H1 (cell line): ENCODE data around the gene CCL1. TPM values are rescaled to one million over a fixed set of nuclear protein-coding genes. Genes with fewer than 3 reads are reported as not detected.
A peak's percentile ranks its signal among the peaks of the same experiment; 100 is the strongest.

Source experiments
- CTCF ChIA-PET: fragments of 300-600 bp; sonication (Branson Sonifier 250); formaldehyde crosslinking; loops from one replicate; lab custom pipeline; 2021; ENCODE audit not compliant: partially characterized antibody; lab: Charles Lee
- POLR2A ChIA-PET: fragments of 300-600 bp; sonication (Branson Sonifier 250); formaldehyde crosslinking; loops from one replicate; lab custom pipeline; 2021; ENCODE audit warnings: inconsistent platforms; ENCODE audit not compliant: partially characterized antibody; lab: Charles Lee
- DNase-seq, 2 experiments: peaks; one replicate each; pipeline versions ENCODE4 v3.0.0 to v3.0.0-alpha.2; 2010 to 2022; ENCODE audit warnings: low spot score in 2 of 2, low read depth in 1 of 2, mixed read lengths in 1 of 2
- FAIRE-seq: peaks from 2 replicates; lab custom pipeline; 2011; peaks lifted over from hg19 to GRCh38; lab: Jason Lieb, UNC
- H2AFZ ChIP-seq: 2 replicates; pipeline ENCODE4 v1.8.1; 2012; ENCODE audit warnings: low read length, inconsistent platforms
- H2AK5ac ChIP-seq: 2 replicates; pipeline ENCODE4 v1.6.1; 2013; ENCODE audit warnings: low read depth, low read length
- H2BK120ac ChIP-seq: replicated peaks from 2 replicates; pipeline ENCODE3; 2013; ENCODE audit warnings: low read depth, low read length, inconsistent platforms
- H2BK12ac ChIP-seq: 2 replicates; pipeline ENCODE4 v1.6.1; 2013; ENCODE audit warnings: low read depth, low read length
- H2BK15ac ChIP-seq: 2 replicates; pipeline ENCODE4 v1.6.1; 2013; ENCODE audit warnings: low read length
- H2BK20ac ChIP-seq: 2 replicates; pipeline ENCODE4 v1.6.1; 2013; ENCODE audit warnings: low read length
- H2BK5ac ChIP-seq: 2 replicates; pipeline ENCODE4 v1.6.1; 2013; ENCODE audit warnings: low read depth, low read length
- H3K14ac ChIP-seq: 2 replicates; pipeline ENCODE4 v1.6.1; 2013; ENCODE audit warnings: inconsistent platforms; ENCODE audit not compliant: insufficient read length
- H3K18ac ChIP-seq: 2 replicates; pipeline ENCODE4 v1.6.1; 2013; ENCODE audit warnings: low read length; ENCODE audit errors: extremely low read depth
- H3K23ac ChIP-seq: 2 replicates; pipeline ENCODE4 v1.6.1; 2013; ENCODE audit warnings: inconsistent platforms; ENCODE audit not compliant: insufficient read length
- H3K23me2 ChIP-seq: 2 replicates; pipeline ENCODE4 v1.6.1; 2013; ENCODE audit warnings: low read depth, low read length
- H3K27ac ChIP-seq: 2 replicates; pipeline ENCODE4 v1.6.1; 2011; ENCODE audit warnings: low read depth, low read length, inconsistent platforms
- H3K27me3 ChIP-seq, 4 experiments: replicated peaks in 1 of 4; 1 replicate in 1 of 4; 2 replicates in 3 of 4; pipeline versions ENCODE4 v1.6.1 to v1.8.1; 2011 to 2013; ENCODE audit warnings: low read length in 3 of 4, mild to moderate bottlenecking in 3 of 4, inconsistent platforms in 2 of 4, mixed read lengths in 2 of 4, moderate library complexity in 1 of 4; ENCODE audit not compliant: control insufficient read depth in 3 of 4, insufficient read depth in 3 of 4; ENCODE audit errors: extremely low read depth in 1 of 4
- H3K36me3 ChIP-seq, 4 experiments: 2 replicates each; pipeline versions ENCODE4 v1.6.1 to v1.8.1; 2011 to 2013; ENCODE audit warnings: mild to moderate bottlenecking in 4 of 4, low read length in 3 of 4, moderate library complexity in 2 of 4, control low read depth in 1 of 4, inconsistent platforms in 1 of 4; ENCODE audit not compliant: insufficient read depth in 4 of 4, control insufficient read depth in 2 of 4
- H3K4ac ChIP-seq: replicated peaks from 2 replicates; pipeline ENCODE3; 2013; ENCODE audit warnings: low read length, low read depth, mixed read lengths, inconsistent platforms; ENCODE audit not compliant: insufficient read length
- H3K4me1 ChIP-seq, 4 experiments: replicated peaks in 1 of 4; 1 replicate in 1 of 4; 2 replicates in 3 of 4; pipeline versions ENCODE4 v1.6.1 to v1.8.1; 2011 to 2013; ENCODE audit warnings: low read length in 3 of 4, inconsistent platforms in 2 of 4, mixed read lengths in 1 of 4; ENCODE audit not compliant: insufficient read depth in 4 of 4, control insufficient read depth in 3 of 4
- H3K4me2 ChIP-seq, 2 experiments: 2 replicates each; pipeline versions ENCODE4 v1.6.1 to v1.8.1; 2011 to 2013; ENCODE audit warnings: low read depth in 2 of 2, low read length in 2 of 2, control low read depth in 1 of 2, inconsistent platforms in 1 of 2, mild to moderate bottlenecking in 1 of 2; ENCODE audit not compliant: insufficient read depth in 1 of 2
- H3K4me3 ChIP-seq, 4 experiments: fragments of 200-600, 300-600 bp in 1 of 4; sonication (generic), shearing (Covaris generic), sonication (Bioruptor Twin) in 1 of 4; 2 replicates each; pipeline versions ENCODE4 v1.5.1 to v1.8.1; 2011 to 2016; ENCODE audit warnings: low read length in 4 of 4, low read depth in 3 of 4, control low read depth in 2 of 4, inconsistent platforms in 2 of 4, mild to moderate bottlenecking in 2 of 4, mixed read lengths in 1 of 4, moderate library complexity in 1 of 4; ENCODE audit not compliant: insufficient read depth in 2 of 4; ENCODE audit errors: extremely low read depth in 1 of 4
- H3K56ac ChIP-seq: replicated peaks from 2 replicates; pipeline ENCODE3; 2013; ENCODE audit warnings: low read depth, mild to moderate bottlenecking, mixed read lengths, low read length, inconsistent platforms; ENCODE audit not compliant: insufficient read length
- H3K79me1 ChIP-seq: 2 replicates; pipeline ENCODE4 v1.6.1; 2013; ENCODE audit warnings: low read depth, low read length, control low read depth
- H3K79me2 ChIP-seq, 2 experiments: 2 replicates each; pipeline versions ENCODE4 v1.6.1 to v1.8.1; 2012 to 2013; ENCODE audit warnings: low read length in 2 of 2, mild to moderate bottlenecking in 2 of 2, inconsistent platforms in 1 of 2; ENCODE audit not compliant: insufficient read depth in 2 of 2, control insufficient read depth in 1 of 2
- H3K9ac ChIP-seq, 4 experiments: replicated peaks in 1 of 4; 1 replicate in 1 of 4; 2 replicates in 3 of 4; pipeline versions ENCODE4 v1.6.1 to v1.8.1; 2011 to 2013; ENCODE audit warnings: low read depth in 3 of 4, low read length in 3 of 4, control low read depth in 2 of 4, mild to moderate bottlenecking in 2 of 4, moderate library complexity in 2 of 4, inconsistent platforms in 1 of 4; ENCODE audit errors: extremely low read depth in 1 of 4
- H3K9me3 ChIP-seq, 2 experiments: 2 replicates each; pipeline versions ENCODE4 v1.6.1 to v1.8.1; 2012 to 2013; ENCODE audit warnings: mild to moderate bottlenecking in 2 of 2, moderate library complexity in 2 of 2, control low read depth in 1 of 2, inconsistent platforms in 1 of 2, low read depth in 1 of 2, low read length in 1 of 2, mixed read lengths in 1 of 2; ENCODE audit not compliant: insufficient read depth in 2 of 2
- H4K20me1 ChIP-seq, 2 experiments: replicated peaks in 1 of 2; 2 replicates each; pipeline versions ENCODE3 to v1.8.1; 2011 to 2013; ENCODE audit warnings: inconsistent platforms in 2 of 2, low read length in 2 of 2, mild to moderate bottlenecking in 1 of 2; ENCODE audit not compliant: insufficient read depth in 2 of 2, control insufficient read depth in 1 of 2
- H4K5ac ChIP-seq: 2 replicates; pipeline ENCODE4 v1.6.1; 2013; ENCODE audit warnings: low read length, low read depth, mixed read lengths, inconsistent platforms; ENCODE audit not compliant: insufficient read length
- H4K8ac ChIP-seq: 2 replicates; pipeline ENCODE4 v1.8.0; 2013; ENCODE audit warnings: mild to moderate bottlenecking, moderate library complexity, low read length, inconsistent platforms; ENCODE audit not compliant: insufficient read depth; ENCODE audit errors: extremely low read depth
- H4K91ac ChIP-seq: replicated peaks from 2 replicates; pipeline ENCODE3; 2013; ENCODE audit warnings: low read length, mixed read lengths, inconsistent platforms; ENCODE audit not compliant: insufficient read length
- EP300 ChIP-seq, 2 experiments: IDR thresholded peaks; 1 replicate in 1 of 2; 2 replicates in 1 of 2; pipeline ENCODE4 v1.6.1; 2011 to 2012; ENCODE audit warnings: low read depth in 2 of 2, low read length in 2 of 2, mild to moderate bottlenecking in 2 of 2, borderline replicate concordance in 1 of 2, inconsistent platforms in 1 of 2, moderate library complexity in 1 of 2
- EZH2 ChIP-seq: fragments of 200-600 bp; sonication (generic); IDR thresholded peaks from 2 replicates; pipeline ENCODE4 v1.7.1; 2012; ENCODE audit warnings: low read depth, mild to moderate bottlenecking, moderate library complexity, low read length, inconsistent platforms; ENCODE audit not compliant: severe bottlenecking
- HDAC2 ChIP-seq, 2 experiments: fragments of 300-600 bp in 1 of 2; sonication (generic) in 1 of 2; IDR thresholded peaks; 2 replicates each; pipeline ENCODE4 v1.6.1; 2011 to 2012; ENCODE audit warnings: low read depth in 2 of 2, low read length in 2 of 2, mild to moderate bottlenecking in 2 of 2, moderate library complexity in 2 of 2, borderline replicate concordance in 1 of 2, inconsistent platforms in 1 of 2
- KDM1A ChIP-seq: fragments of 200-600, 300-600 bp; sonication (generic); IDR thresholded peaks from 2 replicates; pipeline ENCODE4 v1.7.1; 2016; ENCODE audit warnings: mild to moderate bottlenecking, low read length, borderline replicate concordance
- KDM5A ChIP-seq: fragments of 200-600 bp; IDR thresholded peaks from 2 replicates; pipeline ENCODE4 v1.7.1; 2012; ENCODE audit warnings: mild to moderate bottlenecking, low read length, inconsistent platforms, mixed read lengths
- RAD21 ChIP-seq, 2 experiments: IDR thresholded peaks in 1 of 2; conservative IDR thresholded peaks in 1 of 2; 2 replicates each; pipeline ENCODE4 v1.6.1; 2011; ENCODE audit warnings: low read depth in 2 of 2, low read length in 2 of 2, improper control_type of control experiment in 1 of 2, inconsistent platforms in 1 of 2, mild to moderate bottlenecking in 1 of 2, moderate library complexity in 1 of 2
- SAP30 ChIP-seq: fragments of 300-600 bp; sonication (generic); IDR thresholded peaks from 2 replicates; pipeline ENCODE4 v1.7.1; 2012; ENCODE audit warnings: low read length, moderate library complexity, mild to moderate bottlenecking, inconsistent platforms; ENCODE audit not compliant: insufficient read depth, insufficient replicate concordance
- SUZ12 ChIP-seq: fragments of 200-600 bp; sonication (generic); IDR thresholded peaks from 2 replicates; pipeline ENCODE4 v1.6.1; 2012; ENCODE audit warnings: mild to moderate bottlenecking, inconsistent platforms, low read length, moderate library complexity, mixed read lengths
- TAF1 ChIP-seq: IDR thresholded peaks from 2 replicates; pipeline ENCODE4 v1.6.1; 2011; ENCODE audit warnings: mild to moderate bottlenecking, low read depth, low read length
- WGBS, 2 experiments: shearing (Covaris generic) in 1 of 2; methylation state at CpG; one replicate each; pipeline versions ENCODE4 v1.1.6 to v1.1.7; 2013 to 2015; ENCODE audit warnings: low lambda C conversion rate in 2 of 2, mixed read lengths in 2 of 2, inconsistent platforms in 1 of 2, low coverage in 1 of 2, missing lambda C conversion rate in 1 of 2; ENCODE audit not compliant: insufficient replicate concordance in 2 of 2, insufficient coverage in 1 of 2, insufficient read length in 1 of 2; ENCODE audit errors: extremely low coverage in 1 of 2, missing lambda C conversion rate in 1 of 2; 5-methylcytosine and 5-hydroxymethylcytosine counted together
- polyA plus RNA-seq, 7 experiments: library from polyadenylated mRNA; depleted of rRNA in 3 of 7; stranded (reverse) in 5 of 7; unstranded in 2 of 7; fragments of >200 nt in 5 of 7; fragments of 200-250 nt in 2 of 7; gene quantifications; 1 replicate in 5 of 7; 2 replicates in 1 of 7; 4 replicates in 1 of 7; pipeline versions ENCODE4 v1.2.1 to v1.2.3, GENCODE V29; 2011 to 2013; ENCODE audit warnings: missing spikeins in 2 of 7, mixed read lengths in 2 of 7
- total RNA-seq: library from RNA; stranded (reverse); fragmentation: NEBNext Ultra II Directional; extraction: Animal tissue kit (Norgen Biotek cat#: 25700); gene quantifications from 2 replicates; pipeline ENCODE4 v1.2.1, GENCODE V29; 2021
- TF ChIP-seq, protein P1 (sequence below), 3 experiments: IDR thresholded peaks; 1 replicate in 2 of 3; 2 replicates in 1 of 3; pipeline versions ENCODE4 v1.5.1 to v1.6.1; 2011; ENCODE audit warnings: low read length in 3 of 3, mild to moderate bottlenecking in 3 of 3, inconsistent platforms in 2 of 3, low read depth in 1 of 3, moderate library complexity in 1 of 3; ENCODE audit not compliant: insufficient read depth in 1 of 3; ENCODE audit errors: control extremely low read depth in 1 of 3

CCL1 gene
- total and polyA plus RNA-seq, 2 of the 8 experiments (the other 6 are each of a cell fraction or from before 2014, with no cell fraction given), result not detected

DNA sequence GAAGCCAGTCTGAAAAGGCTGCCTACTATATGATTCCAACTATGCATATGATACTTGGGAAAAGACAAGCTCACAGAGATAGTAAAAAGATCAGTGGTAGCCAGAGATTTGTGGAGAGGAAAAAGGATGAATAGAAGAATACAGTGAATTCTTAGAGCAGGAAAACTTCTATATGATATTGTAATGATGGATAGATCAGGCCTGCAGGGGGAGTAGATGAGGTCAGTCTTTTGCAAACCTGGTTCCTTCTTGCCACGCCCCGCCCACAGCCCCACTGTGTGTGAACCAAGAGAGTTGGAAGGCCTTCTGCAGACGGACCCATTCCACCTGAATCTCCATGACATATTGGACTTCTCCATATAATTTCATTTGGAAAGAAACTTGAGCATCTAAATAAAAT is 44.6 kb downstream of the CCL1 start:
- TF ChIP-seq HDAC2 (IDR thresholded peaks at IDR 0.05; ENCODE audit: borderline replicate concordance in 1 of 2, low read depth in 2 of 2, low read length in 2 of 2), result no peak
- TF ChIP-seq EP300 (IDR thresholded peaks at IDR 0.05; ENCODE audit: borderline replicate concordance in 1 of 2, low read depth in 2 of 2, low read length in 2 of 2), result no peak
- no peak for TF ChIP-seq SAP30
- peak; percentile 12 to 30; a peak in 3 of 4 replicates for TF ChIP-seq RAD21 (IDR thresholded peaks at IDR 0.05 in 1 of 2, conservative IDR thresholded peaks at IDR 0.05 in 1 of 2; ENCODE audit: low read depth in 2 of 2, low read length in 2 of 2)
- TF ChIP-seq EZH2, result no peak
- TF ChIP-seq, protein P1, sequence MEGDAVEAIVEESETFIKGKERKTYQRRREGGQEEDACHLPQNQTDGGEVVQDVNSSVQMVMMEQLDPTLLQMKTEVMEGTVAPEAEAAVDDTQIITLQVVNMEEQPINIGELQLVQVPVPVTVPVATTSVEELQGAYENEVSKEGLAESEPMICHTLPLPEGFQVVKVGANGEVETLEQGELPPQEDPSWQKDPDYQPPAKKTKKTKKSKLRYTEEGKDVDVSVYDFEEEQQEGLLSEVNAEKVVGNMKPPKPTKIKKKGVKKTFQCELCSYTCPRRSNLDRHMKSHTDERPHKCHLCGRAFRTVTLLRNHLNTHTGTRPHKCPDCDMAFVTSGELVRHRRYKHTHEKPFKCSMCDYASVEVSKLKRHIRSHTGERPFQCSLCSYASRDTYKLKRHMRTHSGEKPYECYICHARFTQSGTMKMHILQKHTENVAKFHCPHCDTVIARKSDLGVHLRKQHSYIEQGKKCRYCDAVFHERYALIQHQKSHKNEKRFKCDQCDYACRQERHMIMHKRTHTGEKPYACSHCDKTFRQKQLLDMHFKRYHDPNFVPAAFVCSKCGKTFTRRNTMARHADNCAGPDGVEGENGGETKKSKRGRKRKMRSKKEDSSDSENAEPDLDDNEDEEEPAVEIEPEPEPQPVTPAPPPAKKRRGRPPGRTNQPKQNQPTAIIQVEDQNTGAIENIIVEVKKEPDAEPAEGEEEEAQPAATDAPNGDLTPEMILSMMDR (IDR thresholded peaks at IDR 0.05; ENCODE audit: control extremely low read depth in 1 of 3, insufficient read depth in 1 of 3, low read depth in 1 of 3, low read length in 3 of 3), result peak; percentile 7 to 43 (median 39); a peak in 3 of 4 replicates
- no peak for TF ChIP-seq TAF1
- no peak for TF ChIP-seq KDM1A
- TF ChIP-seq SUZ12, result no peak
- TF ChIP-seq KDM5A, result no peak
- TF ChIP-seq, all 59 proteins: peak for 2
- Histone ChIP-seq H4K8ac (no peak overlapping the region), H3K56ac (no peak overlapping the region), H3K23ac (no peak overlapping the region), H3K4me3 (no peak overlapping the region), H4K20me1 (peaks cover 0 to 2% of the 10 kb centered on the region in 2 experiments), H3K27ac (no peak overlapping the region), H4K5ac (no peak overlapping the region), H2BK120ac (no peak overlapping the region), H2BK5ac (no peak overlapping the region), H3K9ac (no peak overlapping the region), H3K18ac (no peak overlapping the region), H2AK5ac (no peak overlapping the region), H3K27me3 (no peaks in the 10 kb centered on the region), H3K79me2 (no peaks in the 10 kb centered on the region), H2BK20ac (no peak overlapping the region), H3K4ac (no peak overlapping the region), H4K91ac (no peak overlapping the region), H3K4me1 (no peaks in the 10 kb centered on the region), H2BK15ac (no peak overlapping the region), H2BK12ac (no peak overlapping the region), H2AFZ (no peak overlapping the region), H3K9me3 (no peaks in the 10 kb centered on the region), H3K14ac (no peak overlapping the region), H3K4me2 (no peak overlapping the region), H3K23me2 (no peaks in the 10 kb centered on the region), H3K79me1 (no peaks in the 10 kb centered on the region), H3K36me3 (no peaks in the 10 kb centered on the region)
- WGBS, 2 experiments, result 51% methylated on average over 3 of the region's 3 CpGs; no CpG with 5 or more reads in 1 of the 2 experiments
- ChIA-PET POLR2A (no interaction called here), CTCF (interaction anchor here (0.7 to 9.9 kb wide), 14 partner anchors 9 to 301 kb away, joined by 3 to 87 read pairs (median 5); partner anchors contain the start of gene CCL1)
- DNase-seq (peak in 1 of 2 experiments; percentile 56), FAIRE-seq (peak; percentile 28)
